Stimulated activated CD8-positive, alpha-beta memory T cell treated with anti-CD3 and anti-CD28 coated beads, Interleukin-4, amount 100 ng/mL, for 24 hours (primary cell): ENCODE data around the gene EPHA6.

Experiments
- DNase-seq: peaks from one replicate; pipeline ENCODE4 v3.0.0-alpha.2; 2020; ENCODE audit warnings: low read depth

The EPHA6 gene

GRCh38 chr3:96813820-96814650 is at the start of gene EPHA6:
TSS of gene EPHA6 (plus strand) at chr3:96814594.
- DNase-seq = no peak

GRCh38 chr3:96776818-96777217 is 37.6 kb upstream of the EPHA6 start:
- DNase-seq = no peak

GRCh38 chr3:96779810-96780209 is 34.6 kb upstream of the EPHA6 start:
- no peak for DNase-seq

- no peak for DNase-seq
Observed at GRCh38 chr3:96796101-96796500, 18.3 kb upstream of the EPHA6 start.

- DNase-seq = no peak
Observed at GRCh38 chr3:96803870-96804269, 10.5 kb upstream of the EPHA6 start.

- DNase-seq = no peak
Observed at GRCh38 chr3:96806341-96806740, 8.1 kb upstream of the EPHA6 start.

GRCh38 chr3:96813134-96813819 is 1.1 kb upstream of the EPHA6 start:
- peak; percentile 13 for DNase-seq

- no peak for DNase-seq
Observed at GRCh38 chr3:96814651-96815567, 515 bp downstream of the EPHA6 start.

GRCh38 chr3:96831175-96831574 is 16.8 kb downstream of the EPHA6 start:
- no peak for DNase-seq

GRCh38 chr3:96833301-96833700 is 18.9 kb downstream of the EPHA6 start:
- no peak for DNase-seq

GRCh38 chr3:96836153-96836915 is 21.9 kb downstream of the EPHA6 start:
- DNase-seq = no peak

GRCh38 chr3:96843505-96844203 is 29.3 kb downstream of the EPHA6 start:
- DNase-seq = no peak

- no peak for DNase-seq
Observed at GRCh38 chr3:96844204-96844514, 29.8 kb downstream of the EPHA6 start.

- DNase-seq = no peak
Observed at GRCh38 chr3:96852849-96853248, 38.5 kb downstream of the EPHA6 start.

- no peak for DNase-seq
Observed at GRCh38 chr3:96860882-96861281, 46.5 kb downstream of the EPHA6 start.

- DNase-seq = no peak
Observed at GRCh38 chr3:96863129-96863740, 48.8 kb downstream of the EPHA6 start.

- DNase-seq = no peak
Observed at GRCh38 chr3:96865605-96866004, 51.2 kb downstream of the EPHA6 start.

- DNase-seq = no peak
Observed at GRCh38 chr3:96869316-96869715, 54.9 kb downstream of the EPHA6 start.

GRCh38 chr3:96877510-96877909 is 63.1 kb downstream of the EPHA6 start:
- DNase-seq = no peak

GRCh38 chr3:96900031-96900430 is 85.6 kb downstream of the EPHA6 start:
- no peak for DNase-seq

- no peak for DNase-seq
Observed at GRCh38 chr3:96900566-96900965, 86.2 kb downstream of the EPHA6 start.
